ENCODE measurements around the gene CDK10.

GRCh38 chr16:89688395-89688794 lies 1.9 kb downstream of the CDK10 start:
- no peak for TF ChIP-seq CTCF (IDR thresholded peaks at IDR 0.05)
- TF ChIP-seq ZFX (IDR thresholded peaks at IDR 0.05; ENCODE audit: borderline replicate concordance) = no peak
